CD4-positive, alpha-beta memory T cell (primary cell): ENCODE data around the gene TTC16. TPM values are rescaled to one million over a fixed set of nuclear protein-coding genes. Genes with fewer than 3 reads are reported as not detected.

Source experiments
- CTCF ChIA-PET: fragments of 350-600 bp; sonication (Branson Sonifier 250); formaldehyde crosslinking; loops from one replicate; lab custom pipeline; 2021; ENCODE audit warnings: inconsistent platforms; ENCODE audit not compliant: partially characterized antibody; lab: Charles Lee
- POLR2A ChIA-PET: fragments of 350-600 bp; sonication (Branson Sonifier 250); formaldehyde crosslinking; loops from one replicate; lab custom pipeline; 2021; ENCODE audit not compliant: partially characterized antibody; lab: Charles Lee
- DNase-seq, 5 donors: peaks; one replicate each; pipeline versions ENCODE4 v3.0.0 to v3.0.0-alpha.2; 2020 to 2022; ENCODE audit warnings: mixed read lengths in 1 of 5
- H3K27ac ChIP-seq: one replicate; pipeline ENCODE4 v1.7.0; 2013; ENCODE audit warnings: low read depth, low read length
- H3K27me3 ChIP-seq: 2 replicates; pipeline ENCODE4 v1.7.0; 2013; ENCODE audit warnings: mild to moderate bottlenecking, low read length, moderate library complexity; ENCODE audit not compliant: insufficient read depth
- H3K36me3 ChIP-seq: 2 replicates; pipeline ENCODE4 v1.7.0; 2013; ENCODE audit warnings: mild to moderate bottlenecking, low read length, moderate library complexity; ENCODE audit not compliant: insufficient read depth
- H3K4me1 ChIP-seq: 2 replicates; pipeline ENCODE4 v1.7.0; 2013; ENCODE audit warnings: mild to moderate bottlenecking, low read length, moderate library complexity; ENCODE audit not compliant: insufficient read depth
- H3K4me3 ChIP-seq, 2 donors: one replicate each; pipeline ENCODE4 v1.7.0; 2013; ENCODE audit warnings: low read length in 2 of 2, mild to moderate bottlenecking in 1 of 2
- H3K9me3 ChIP-seq, 2 donors: one replicate each; pipeline ENCODE4 v1.7.0; 2013; ENCODE audit warnings: low read length in 2 of 2, control low read depth in 1 of 2; ENCODE audit not compliant: control insufficient read depth in 1 of 2
- H3K27ac Mint-ChIP-seq, 7 donors: one replicate each; pipeline ENCODE4 v1.8.0; 2020 to 2021; ENCODE audit warnings: mixed read lengths in 7 of 7, mild to moderate bottlenecking in 6 of 7, inconsistent platforms in 3 of 7, moderate library complexity in 3 of 7
- H3K27me3 Mint-ChIP-seq, 2 donors: one replicate each; pipeline ENCODE4 v1.8.0; 2020 to 2021; ENCODE audit warnings: mixed read lengths in 2 of 2
- H3K36me3 Mint-ChIP-seq, 2 donors: one replicate each; pipeline ENCODE4 v1.8.0; 2020 to 2021; ENCODE audit warnings: mixed read lengths in 2 of 2, inconsistent platforms in 1 of 2, mild to moderate bottlenecking in 1 of 2
- H3K4me1 Mint-ChIP-seq, 4 donors: one replicate each; pipeline ENCODE4 v1.8.0; 2020 to 2021; ENCODE audit warnings: mixed read lengths in 4 of 4, mild to moderate bottlenecking in 1 of 4
- H3K4me3 Mint-ChIP-seq, 8 donors: one replicate each; pipeline ENCODE4 v1.8.0; 2020 to 2021; ENCODE audit warnings: mixed read lengths in 8 of 8, mild to moderate bottlenecking in 7 of 8, moderate library complexity in 6 of 8, inconsistent platforms in 3 of 8
- H3K9me3 Mint-ChIP-seq, 8 donors: one replicate each; pipeline ENCODE4 v1.8.0; 2020 to 2021; ENCODE audit warnings: mixed read lengths in 8 of 8, mild to moderate bottlenecking in 5 of 8, inconsistent platforms in 3 of 8, moderate library complexity in 1 of 8
- intact Hi-C: fragments of 100-400 bp; cut with micrococcal nuclease; formaldehyde crosslinking; loops from one replicate; pipeline ENCODE4 v1.15.1; 2023
- polyA plus RNA-seq, 2 donors: library from polyadenylated mRNA; unstranded; fragments of 300-500 nt; fragmentation: Illumina TruSeq; gene quantifications; one replicate each; pipeline ENCODE4 v1.2.3, GENCODE V29; 2021
- total RNA-seq, 2 experiments: library from RNA; stranded (reverse); gene quantifications; one replicate each; pipeline ENCODE4 v1.2.3, GENCODE V29; 2021

TTC16 gene
- total and polyA plus RNA-seq, 4 experiments from 2014 or later, result 0.09 to 2.6 (median 2.1) TPM

- no peaks in the 10 kb centered on the region for H3K27me3 Mint-ChIP-seq
- H3K27ac Mint-ChIP-seq, result peak overlapping the region in 6 of 7 donors; percentile 37 to 82 (median 79)
- H3K4me3 Mint-ChIP-seq, result peak overlapping the region in 5 of 8 donors; percentile 0 to 82 (median 34)
- H3K4me1 Mint-ChIP-seq, result peaks cover 18 to 31% (median 21%) of the 10 kb centered on the region in 4 donors
- no peaks in the 10 kb centered on the region for H3K27me3 ChIP-seq
- H3K4me3 ChIP-seq, result no peak overlapping the region
- ChIA-PET CTCF (no interaction called here), POLR2A (interaction anchor here (1.5 kb wide), 2 partner anchors 14 to 113 kb away, joined by 4 read pairs; partner anchors contain the start of gene TOR2A)
- no peaks in the 10 kb centered on the region for H3K9me3 Mint-ChIP-seq
- no peak overlapping the region for H3K27ac ChIP-seq
- intact Hi-C loops, result no loop called here
- DNase-seq, result no peak
- no peaks in the 10 kb centered on the region for H3K9me3 ChIP-seq
- H3K4me1 ChIP-seq, result peaks cover 29% of the 10 kb centered on the region
- peaks cover 0 to under 1% of the 10 kb centered on the region in 2 donors for H3K36me3 Mint-ChIP-seq
- H3K36me3 ChIP-seq, result no peaks in the 10 kb centered on the region
Observed at GRCh38 chr9:127720865-127721227, 5.0 kb downstream of the TTC16 start.

GRCh38 chr9:127721391-127721821, 5.5 kb downstream of the TTC16 start:
- no peaks in the 10 kb centered on the region for H3K9me3 ChIP-seq
- Mint-ChIP-seq H3K36me3 (no peaks in the 10 kb centered on the region), H3K4me1 (peaks cover 13 to 26% (median 17%) of the 10 kb centered on the region in 4 donors), H3K27ac (peak overlapping the region in 5 of 7 donors; percentile 37 to 82 (median 79)), H3K4me3 (peak overlapping the region in 6 of 8 donors; percentile 0 to 72 (median 46)), H3K9me3 (no peaks in the 10 kb centered on the region), H3K27me3 (no peaks in the 10 kb centered on the region)
- intact Hi-C loops, result no loop called here
- ChIA-PET POLR2A (interaction anchor here (1.5 kb wide), 1 partner anchor 13 kb away, joined by 4 read pairs; the partner anchor contains the start of gene TOR2A), CTCF (no interaction called here)
- H3K36me3 ChIP-seq, result no peaks in the 10 kb centered on the region
- H3K4me3 ChIP-seq, result no peak overlapping the region
- H3K27ac ChIP-seq, result no peak overlapping the region
- H3K4me1 ChIP-seq, result peaks cover 24% of the 10 kb centered on the region
- H3K27me3 ChIP-seq, result no peaks in the 10 kb centered on the region
- peak in 1 of 5 donors; percentile 22 for DNase-seq

GRCh38 chr9:127722055-127722745, 6.3 kb downstream of the TTC16 start:
- peak overlapping the region in 3 of 7 donors; percentile 66 to 83 (median 79) for H3K27ac Mint-ChIP-seq
- Histone ChIP-seq H3K27ac (no peak overlapping the region), H3K9me3 (no peaks in the 10 kb centered on the region), H3K4me1 (peaks cover 22% of the 10 kb centered on the region), H3K27me3 (no peaks in the 10 kb centered on the region), H3K36me3 (no peaks in the 10 kb centered on the region), H3K4me3 (no peak overlapping the region)
- no peaks in the 10 kb centered on the region for H3K27me3 Mint-ChIP-seq
- H3K36me3 Mint-ChIP-seq, result no peaks in the 10 kb centered on the region
- peak in 1 of 5 donors; percentile 34 for DNase-seq
- ChIA-PET POLR2A (interaction anchor here (1.5 kb wide), 1 partner anchor 13 kb away, joined by 4 read pairs; the partner anchor contains the start of gene TOR2A), CTCF (interaction anchor here (2.0 kb wide), 1 partner anchor 13 kb away, joined by 6 read pairs; the partner anchor contains the start of gene TOR2A)
- H3K4me1 Mint-ChIP-seq, result peaks cover 13 to 26% (median 16%) of the 10 kb centered on the region in 4 donors
- intact Hi-C loops, result no loop called here
- no peak overlapping the region for H3K4me3 Mint-ChIP-seq
- H3K9me3 Mint-ChIP-seq, result no peaks in the 10 kb centered on the region

GRCh38 chr9:127723013-127723412, 7.1 kb downstream of the TTC16 start:
- intact Hi-C loops, result no loop called here
- no peaks in the 10 kb centered on the region for H3K9me3 Mint-ChIP-seq
- H3K4me1 Mint-ChIP-seq, result peaks cover 13 to 26% (median 16%) of the 10 kb centered on the region in 4 donors
- no peaks in the 10 kb centered on the region for H3K27me3 ChIP-seq
- no peaks in the 10 kb centered on the region for H3K36me3 Mint-ChIP-seq
- H3K4me3 Mint-ChIP-seq, result no peak overlapping the region
- POLR2A ChIA-PET, result interaction anchor here (0.9 kb wide), 1 partner anchor 207 kb away, joined by 3 read pairs; no protein-coding TSS in a partner anchor
- H3K9me3 ChIP-seq, result no peaks in the 10 kb centered on the region
- CTCF ChIA-PET, result interaction anchor here (1.2 to 2.0 kb wide), 2 partner anchors 10 to 12 kb away, joined by 3 to 6 read pairs; partner anchors contain the start of gene TOR2A
- peaks cover 22% of the 10 kb centered on the region for H3K4me1 ChIP-seq
- no peaks in the 10 kb centered on the region for H3K36me3 ChIP-seq
- no peak for DNase-seq
- no peak overlapping the region for H3K4me3 ChIP-seq
- no peaks in the 10 kb centered on the region for H3K27me3 Mint-ChIP-seq
- no peak overlapping the region for H3K27ac ChIP-seq
- H3K27ac Mint-ChIP-seq, result peak overlapping the region in 1 of 7 donors; percentile 35

GRCh38 chr9:127723444-127723843, 7.6 kb downstream of the TTC16 start:
- Histone ChIP-seq H3K4me1 (peaks cover 22% of the 10 kb centered on the region), H3K9me3 (no peaks in the 10 kb centered on the region), H3K27ac (no peak overlapping the region), H3K27me3 (no peaks in the 10 kb centered on the region), H3K4me3 (no peak overlapping the region), H3K36me3 (no peaks in the 10 kb centered on the region)
- H3K9me3 Mint-ChIP-seq, result no peaks in the 10 kb centered on the region
- peak overlapping the region in 1 of 7 donors; percentile 35 for H3K27ac Mint-ChIP-seq
- ChIA-PET CTCF (interaction anchor here (1.2 to 2.0 kb wide), 2 partner anchors 10 to 11 kb away, joined by 3 to 6 read pairs; partner anchors contain the start of gene TOR2A), POLR2A (interaction anchor here (0.9 kb wide), 1 partner anchor 207 kb away, joined by 3 read pairs; no protein-coding TSS in a partner anchor)
- no peak overlapping the region for H3K4me3 Mint-ChIP-seq
- H3K36me3 Mint-ChIP-seq, result no peaks in the 10 kb centered on the region
- intact Hi-C loops, result no loop called here
- no peak for DNase-seq
- H3K4me1 Mint-ChIP-seq, result peaks cover 13 to 26% (median 16%) of the 10 kb centered on the region in 4 donors
- no peaks in the 10 kb centered on the region for H3K27me3 Mint-ChIP-seq

GRCh38 chr9:127724012-127724411, 8.1 kb downstream of the TTC16 start:
- Mint-ChIP-seq H3K27ac (no peak overlapping the region), H3K9me3 (no peaks in the 10 kb centered on the region), H3K4me3 (no peak overlapping the region), H3K27me3 (no peaks in the 10 kb centered on the region), H3K36me3 (no peaks in the 10 kb centered on the region), H3K4me1 (peaks cover 13 to 26% (median 16%) of the 10 kb centered on the region in 4 donors)
- Histone ChIP-seq H3K27me3 (no peaks in the 10 kb centered on the region), H3K4me3 (no peak overlapping the region), H3K36me3 (no peaks in the 10 kb centered on the region), H3K27ac (no peak overlapping the region), H3K9me3 (no peaks in the 10 kb centered on the region), H3K4me1 (peaks cover 21% of the 10 kb centered on the region)
- ChIA-PET CTCF (interaction anchor here (1.2 to 2.0 kb wide), 2 partner anchors 9 to 11 kb away, joined by 3 to 6 read pairs; partner anchors contain the start of gene TOR2A), POLR2A (interaction anchor here (1.2 kb wide), 1 partner anchor 8 kb away, joined by 5 read pairs; the partner anchor contains the start of genes PTRH1 and TTC16)
- DNase-seq, result no peak
- intact Hi-C loops, result no loop called here

- ChIA-PET POLR2A (no interaction called here), CTCF (no interaction called here)
- Histone ChIP-seq H3K27me3 (no peaks in the 10 kb centered on the region), H3K4me1 (no peaks in the 10 kb centered on the region), H3K4me3 (no peak overlapping the region), H3K9me3 (no peaks in the 10 kb centered on the region), H3K36me3 (no peaks in the 10 kb centered on the region), H3K27ac (no peak overlapping the region)
- peaks cover 0 to 3% of the 10 kb centered on the region in 2 donors for H3K36me3 Mint-ChIP-seq
- no peak overlapping the region for H3K27ac Mint-ChIP-seq
- H3K27me3 Mint-ChIP-seq, result no peaks in the 10 kb centered on the region
- peak in 1 of 5 donors; percentile 23 for DNase-seq
- intact Hi-C loops, result no loop called here
- peaks cover 0 to 4% (median 0%) of the 10 kb centered on the region in 4 donors for H3K4me1 Mint-ChIP-seq
- H3K9me3 Mint-ChIP-seq, result no peaks in the 10 kb centered on the region
- H3K4me3 Mint-ChIP-seq, result no peak overlapping the region
Observed at GRCh38 chr9:127726871-127727270, 11.0 kb downstream of the TTC16 start.
